OCI-LY7 (cell line): Measurements from ENCODE around the gene KCNE2. TPM values are rescaled to one million over a fixed set of nuclear protein-coding genes. Genes with fewer than 3 reads are reported as not detected.

Experiments used
- BruUV-seq: library from RNA; stranded (reverse); fragments of 400-500 nt; replicated peaks from 2 replicates; lab custom pipeline; 2021; lab: Mats Ljungman, UMichigan
- CTCF ChIA-PET: fragments of 300-600 bp; sonication (Branson Sonifier 250); formaldehyde crosslinking; loops from one replicate; lab custom pipeline; 2022; ENCODE audit warnings: antibody characterized with exemption; ENCODE audit not compliant: unreplicated experiment; lab: Charles Lee
- POLR2A ChIA-PET: fragments of 300-600 bp; sonication (Branson Sonifier 250); formaldehyde crosslinking; loops from one replicate; lab custom pipeline; 2022; ENCODE audit warnings: antibody characterized with exemption; lab: Charles Lee
- DNase-seq: peaks from one replicate; pipeline ENCODE4 v3.0.0-alpha.2; 2015; ENCODE audit warnings: low spot score
- H2AFZ ChIP-seq: fragments of 200-600 bp; sonication (generic), shearing (Covaris generic); 2 replicates; pipeline ENCODE4 v1.6.1; 2014; ENCODE audit warnings: mild to moderate bottlenecking, antibody characterized with exemption, low read length, moderate library complexity
- H3K27ac ChIP-seq: fragments of 200-600 bp; sonication (generic); 2 replicates; pipeline ENCODE4 v1.5.1; 2014; ENCODE audit warnings: mixed run types, low read depth, mild to moderate bottlenecking, moderate library complexity, low read length, inconsistent platforms; ENCODE audit not compliant: poor library complexity, severe bottlenecking
- H3K36me3 ChIP-seq: fragments of 200-600 bp; sonication (generic); 2 replicates; pipeline ENCODE4 v1.6.1; 2014; ENCODE audit warnings: mild to moderate bottlenecking, antibody characterized with exemption, low read length, moderate library complexity, mixed read lengths; ENCODE audit not compliant: insufficient read depth
- H3K4me1 ChIP-seq: fragments of 200-600 bp; sonication (generic); 2 replicates; pipeline ENCODE4 v1.5.1; 2014; ENCODE audit warnings: mild to moderate bottlenecking, low read length; ENCODE audit not compliant: insufficient read depth, poor library complexity, severe bottlenecking
- H3K4me2 ChIP-seq: fragments of 200-600 bp; sonication (generic); 2 replicates; pipeline ENCODE4 v1.6.1; 2014; ENCODE audit warnings: mild to moderate bottlenecking, low read length
- H3K4me3 ChIP-seq: fragments of 200-600 bp; sonication (generic); 2 replicates; pipeline ENCODE4 v1.5.1; 2014; ENCODE audit warnings: mild to moderate bottlenecking, low read depth, low read length; ENCODE audit not compliant: poor library complexity, severe bottlenecking
- H3K79me2 ChIP-seq: fragments of 200-600 bp; sonication (generic); 2 replicates; pipeline ENCODE4 v1.6.1; 2016; ENCODE audit warnings: low read depth, mild to moderate bottlenecking, low read length, moderate library complexity, mixed read lengths; ENCODE audit not compliant: insufficient read depth
- H3K9me2 ChIP-seq: fragments of 200-600 bp; sonication (generic); 2 replicates; pipeline ENCODE4 v1.6.1; 2016; ENCODE audit warnings: mild to moderate bottlenecking, low read length, mixed read lengths; ENCODE audit not compliant: insufficient read depth
- H3K9me3 ChIP-seq: fragments of 200-600 bp; sonication (generic); 2 replicates; pipeline ENCODE4 v1.6.1; 2014; ENCODE audit warnings: mild to moderate bottlenecking, mixed run types, low read length, mixed read lengths
- H4K20me1 ChIP-seq: fragments of 200-600 bp; sonication (generic); 2 replicates; pipeline ENCODE4 v1.6.1; 2014; ENCODE audit warnings: mild to moderate bottlenecking, antibody characterized with exemption, low read length, moderate library complexity, mixed read lengths; ENCODE audit not compliant: insufficient read depth
- EZH2phosphoT487 ChIP-seq: fragments of 200-600 bp; sonication (generic); IDR thresholded peaks from 2 replicates; pipeline ENCODE4 v1.6.1; 2018; ENCODE audit warnings: low read depth, borderline replicate concordance, mild to moderate bottlenecking, mixed run types, antibody characterized with exemption, low read length, moderate library complexity, mixed read lengths
- intact Hi-C: fragments of 100-400 bp; cut with micrococcal nuclease; formaldehyde crosslinking; loops from one replicate; pipeline ENCODE4 v1.10.0; 2022; ENCODE audit not compliant: unreplicated experiment
- total RNA-seq, 2 experiments: library from RNA; depleted of rRNA in 1 of 2; stranded (reverse); fragments of >200 nt in 1 of 2; shearing (Covaris generic) in 1 of 2; gene quantifications; 2 replicates each; pipeline ENCODE4 v1.2.3, GENCODE V29; 2014 to 2022
- TF ChIP-seq, protein P1 (sequence below): fragments of 200-600 bp; sonication (generic); conservative IDR thresholded peaks from 2 replicates; pipeline ENCODE4 v1.5.1; 2014; ENCODE audit warnings: mild to moderate bottlenecking, antibody characterized with exemption, low read length, moderate library complexity, mixed read lengths

Gene KCNE2
- total RNA-seq, 2 experiments from 2014 or later: not detected

DNA sequence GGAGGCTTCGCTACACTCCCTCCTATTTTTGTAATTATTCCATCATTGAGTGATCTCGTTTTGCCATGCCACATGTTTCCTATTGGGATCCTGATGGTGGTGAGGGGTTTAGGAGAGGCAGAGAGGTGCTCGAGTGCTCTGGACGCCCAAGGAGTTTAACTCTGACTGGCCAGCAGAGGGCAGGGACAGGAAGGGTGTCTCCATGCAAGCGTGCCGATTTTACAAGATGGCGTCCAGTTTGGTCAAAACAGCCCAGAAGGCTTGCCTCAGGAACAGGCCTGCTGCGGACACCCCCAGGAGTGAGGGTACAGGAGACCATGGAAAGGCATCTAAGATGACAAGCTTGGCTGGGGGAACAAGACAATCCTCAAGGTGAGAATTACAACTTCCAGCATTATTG lies 33.8 kb upstream of the KCNE2 start:
- intact Hi-C loops: no loop called here
- Histone ChIP-seq H3K27ac (no peak overlapping the region), H3K4me1 (no peaks in the 10 kb centered on the region), H2AFZ (no peak overlapping the region), H3K79me2 (no peaks in the 10 kb centered on the region), H3K4me2 (no peak overlapping the region), H3K4me3 (no peak overlapping the region), H3K9me2 (no peaks in the 10 kb centered on the region), H3K36me3 (no peaks in the 10 kb centered on the region), H4K20me1 (no peaks in the 10 kb centered on the region), H3K9me3 (no peaks in the 10 kb centered on the region)
- CTCF ChIA-PET: interaction anchor here (0.5 kb wide), 1 partner anchor 336 kb away, joined by 3 read pairs; no protein-coding TSS in a partner anchor
- DNase-seq: no peak
- TF ChIP-seq EZH2phosphoT487: no peak
- TF ChIP-seq, protein P1, sequence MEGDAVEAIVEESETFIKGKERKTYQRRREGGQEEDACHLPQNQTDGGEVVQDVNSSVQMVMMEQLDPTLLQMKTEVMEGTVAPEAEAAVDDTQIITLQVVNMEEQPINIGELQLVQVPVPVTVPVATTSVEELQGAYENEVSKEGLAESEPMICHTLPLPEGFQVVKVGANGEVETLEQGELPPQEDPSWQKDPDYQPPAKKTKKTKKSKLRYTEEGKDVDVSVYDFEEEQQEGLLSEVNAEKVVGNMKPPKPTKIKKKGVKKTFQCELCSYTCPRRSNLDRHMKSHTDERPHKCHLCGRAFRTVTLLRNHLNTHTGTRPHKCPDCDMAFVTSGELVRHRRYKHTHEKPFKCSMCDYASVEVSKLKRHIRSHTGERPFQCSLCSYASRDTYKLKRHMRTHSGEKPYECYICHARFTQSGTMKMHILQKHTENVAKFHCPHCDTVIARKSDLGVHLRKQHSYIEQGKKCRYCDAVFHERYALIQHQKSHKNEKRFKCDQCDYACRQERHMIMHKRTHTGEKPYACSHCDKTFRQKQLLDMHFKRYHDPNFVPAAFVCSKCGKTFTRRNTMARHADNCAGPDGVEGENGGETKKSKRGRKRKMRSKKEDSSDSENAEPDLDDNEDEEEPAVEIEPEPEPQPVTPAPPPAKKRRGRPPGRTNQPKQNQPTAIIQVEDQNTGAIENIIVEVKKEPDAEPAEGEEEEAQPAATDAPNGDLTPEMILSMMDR: no peak
- POLR2A ChIA-PET: interaction anchor here (0.6 kb wide), 1 partner anchor 9 kb away, joined by 3 read pairs; no protein-coding TSS in a partner anchor
- no TSS peak for BruUV-seq

DNA sequence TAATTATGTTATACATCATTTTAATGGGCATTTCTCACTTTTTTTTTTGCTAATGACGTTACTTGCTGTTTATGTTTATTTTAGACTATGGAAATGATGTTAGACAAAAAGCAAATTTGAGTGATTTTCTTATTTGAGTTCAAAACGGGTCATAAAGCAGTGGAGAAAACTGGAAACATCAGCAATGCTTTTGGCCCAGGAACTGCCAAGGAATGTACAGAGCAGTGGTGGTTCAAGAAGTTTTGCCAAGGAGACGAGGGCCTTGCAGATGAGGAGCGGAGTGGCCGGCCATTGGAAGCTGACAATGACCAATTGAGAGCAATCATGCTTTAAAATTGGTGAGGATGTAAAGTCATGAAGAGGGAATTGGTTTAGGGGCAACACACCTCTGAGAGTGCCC lies 32.1 kb upstream of the KCNE2 start:
- CTCF ChIA-PET: no interaction called here
- no peaks in the 10 kb centered on the region for H3K36me3 ChIP-seq
- no peaks in the 10 kb centered on the region for H3K4me1 ChIP-seq
- BruUV-seq: no TSS peak
- H3K4me2 ChIP-seq: no peak overlapping the region
- intact Hi-C loops: no loop called here
- no peak overlapping the region for H2AFZ ChIP-seq
- no peak overlapping the region for H3K27ac ChIP-seq
- POLR2A ChIA-PET: no interaction called here
- H3K79me2 ChIP-seq: no peaks in the 10 kb centered on the region
- no peaks in the 10 kb centered on the region for H3K9me3 ChIP-seq
- H3K4me3 ChIP-seq: no peak overlapping the region
- H3K9me2 ChIP-seq: no peaks in the 10 kb centered on the region
- no peak for TF ChIP-seq EZH2phosphoT487
- TF ChIP-seq, protein P1: no peak
- DNase-seq: no peak
- H4K20me1 ChIP-seq: no peaks in the 10 kb centered on the region

DNA sequence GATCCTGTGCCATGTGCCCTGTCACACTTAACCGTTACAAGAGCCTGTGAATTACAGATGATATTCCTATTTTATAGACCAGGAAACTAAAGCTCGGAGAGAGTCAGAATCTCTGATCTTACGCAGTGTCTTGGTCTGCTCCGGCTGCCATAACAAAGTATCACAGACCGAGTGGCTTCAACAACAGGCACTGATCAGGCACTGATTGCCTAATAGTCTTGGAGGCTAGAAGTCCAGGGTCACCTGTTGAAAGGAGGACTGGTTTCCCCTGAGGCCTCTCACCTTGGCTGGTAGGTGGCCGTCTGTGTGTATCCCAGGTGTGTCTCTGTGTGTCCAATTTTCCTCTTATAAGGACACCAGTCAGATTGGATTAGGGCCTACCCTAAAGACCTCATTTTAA lies 31.5 kb upstream of the KCNE2 start:
- no peaks in the 10 kb centered on the region for H3K4me1 ChIP-seq
- H3K36me3 ChIP-seq: no peaks in the 10 kb centered on the region
- no TSS peak for BruUV-seq
- H3K4me3 ChIP-seq: no peak overlapping the region
- no peaks in the 10 kb centered on the region for H3K79me2 ChIP-seq
- H3K27ac ChIP-seq: no peak overlapping the region
- no peak overlapping the region for H3K4me2 ChIP-seq
- no peaks in the 10 kb centered on the region for H3K9me2 ChIP-seq
- TF ChIP-seq, protein P1: no peak
- TF ChIP-seq EZH2phosphoT487: no peak
- no peaks in the 10 kb centered on the region for H4K20me1 ChIP-seq
- CTCF ChIA-PET: no interaction called here
- POLR2A ChIA-PET: interaction anchor here (0.8 kb wide), 1 partner anchor 32 kb away, joined by 3 read pairs; no protein-coding TSS in a partner anchor
- intact Hi-C loops: no loop called here
- no peak for DNase-seq
- H2AFZ ChIP-seq: no peak overlapping the region
- no peaks in the 10 kb centered on the region for H3K9me3 ChIP-seq
